ENCODE data around the gene DHCR7. TPM values are rescaled to one million over a fixed set of nuclear protein-coding genes. Genes with fewer than 3 reads are reported as not detected.

DHCR7 gene
- total and polyA plus RNA-seq, 2 experiments from 2014 or later: 84.0 to 166 TPM

DNA sequence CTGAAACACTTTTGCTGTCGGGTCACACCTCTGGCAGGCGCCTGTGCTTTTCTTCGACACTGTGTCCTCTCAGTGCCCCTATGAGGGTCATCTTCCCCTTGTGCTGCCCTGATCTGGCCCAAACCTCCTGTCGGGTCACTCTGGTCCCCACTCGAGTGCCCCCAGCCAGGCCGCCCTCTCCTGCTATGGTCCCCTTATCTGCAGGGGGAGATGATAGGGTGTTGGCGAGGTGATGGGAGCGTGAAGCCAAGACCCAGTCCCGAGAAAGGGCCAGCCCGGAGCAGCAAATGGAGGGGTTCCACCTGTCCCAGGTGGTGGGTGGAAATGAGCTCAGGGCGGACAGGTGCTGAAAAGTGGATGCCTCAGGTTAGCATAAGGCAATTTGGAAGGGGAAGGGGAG is 14.5 kb upstream of the DHCR7 start (continued):
- TF ChIP-seq, protein P1, sequence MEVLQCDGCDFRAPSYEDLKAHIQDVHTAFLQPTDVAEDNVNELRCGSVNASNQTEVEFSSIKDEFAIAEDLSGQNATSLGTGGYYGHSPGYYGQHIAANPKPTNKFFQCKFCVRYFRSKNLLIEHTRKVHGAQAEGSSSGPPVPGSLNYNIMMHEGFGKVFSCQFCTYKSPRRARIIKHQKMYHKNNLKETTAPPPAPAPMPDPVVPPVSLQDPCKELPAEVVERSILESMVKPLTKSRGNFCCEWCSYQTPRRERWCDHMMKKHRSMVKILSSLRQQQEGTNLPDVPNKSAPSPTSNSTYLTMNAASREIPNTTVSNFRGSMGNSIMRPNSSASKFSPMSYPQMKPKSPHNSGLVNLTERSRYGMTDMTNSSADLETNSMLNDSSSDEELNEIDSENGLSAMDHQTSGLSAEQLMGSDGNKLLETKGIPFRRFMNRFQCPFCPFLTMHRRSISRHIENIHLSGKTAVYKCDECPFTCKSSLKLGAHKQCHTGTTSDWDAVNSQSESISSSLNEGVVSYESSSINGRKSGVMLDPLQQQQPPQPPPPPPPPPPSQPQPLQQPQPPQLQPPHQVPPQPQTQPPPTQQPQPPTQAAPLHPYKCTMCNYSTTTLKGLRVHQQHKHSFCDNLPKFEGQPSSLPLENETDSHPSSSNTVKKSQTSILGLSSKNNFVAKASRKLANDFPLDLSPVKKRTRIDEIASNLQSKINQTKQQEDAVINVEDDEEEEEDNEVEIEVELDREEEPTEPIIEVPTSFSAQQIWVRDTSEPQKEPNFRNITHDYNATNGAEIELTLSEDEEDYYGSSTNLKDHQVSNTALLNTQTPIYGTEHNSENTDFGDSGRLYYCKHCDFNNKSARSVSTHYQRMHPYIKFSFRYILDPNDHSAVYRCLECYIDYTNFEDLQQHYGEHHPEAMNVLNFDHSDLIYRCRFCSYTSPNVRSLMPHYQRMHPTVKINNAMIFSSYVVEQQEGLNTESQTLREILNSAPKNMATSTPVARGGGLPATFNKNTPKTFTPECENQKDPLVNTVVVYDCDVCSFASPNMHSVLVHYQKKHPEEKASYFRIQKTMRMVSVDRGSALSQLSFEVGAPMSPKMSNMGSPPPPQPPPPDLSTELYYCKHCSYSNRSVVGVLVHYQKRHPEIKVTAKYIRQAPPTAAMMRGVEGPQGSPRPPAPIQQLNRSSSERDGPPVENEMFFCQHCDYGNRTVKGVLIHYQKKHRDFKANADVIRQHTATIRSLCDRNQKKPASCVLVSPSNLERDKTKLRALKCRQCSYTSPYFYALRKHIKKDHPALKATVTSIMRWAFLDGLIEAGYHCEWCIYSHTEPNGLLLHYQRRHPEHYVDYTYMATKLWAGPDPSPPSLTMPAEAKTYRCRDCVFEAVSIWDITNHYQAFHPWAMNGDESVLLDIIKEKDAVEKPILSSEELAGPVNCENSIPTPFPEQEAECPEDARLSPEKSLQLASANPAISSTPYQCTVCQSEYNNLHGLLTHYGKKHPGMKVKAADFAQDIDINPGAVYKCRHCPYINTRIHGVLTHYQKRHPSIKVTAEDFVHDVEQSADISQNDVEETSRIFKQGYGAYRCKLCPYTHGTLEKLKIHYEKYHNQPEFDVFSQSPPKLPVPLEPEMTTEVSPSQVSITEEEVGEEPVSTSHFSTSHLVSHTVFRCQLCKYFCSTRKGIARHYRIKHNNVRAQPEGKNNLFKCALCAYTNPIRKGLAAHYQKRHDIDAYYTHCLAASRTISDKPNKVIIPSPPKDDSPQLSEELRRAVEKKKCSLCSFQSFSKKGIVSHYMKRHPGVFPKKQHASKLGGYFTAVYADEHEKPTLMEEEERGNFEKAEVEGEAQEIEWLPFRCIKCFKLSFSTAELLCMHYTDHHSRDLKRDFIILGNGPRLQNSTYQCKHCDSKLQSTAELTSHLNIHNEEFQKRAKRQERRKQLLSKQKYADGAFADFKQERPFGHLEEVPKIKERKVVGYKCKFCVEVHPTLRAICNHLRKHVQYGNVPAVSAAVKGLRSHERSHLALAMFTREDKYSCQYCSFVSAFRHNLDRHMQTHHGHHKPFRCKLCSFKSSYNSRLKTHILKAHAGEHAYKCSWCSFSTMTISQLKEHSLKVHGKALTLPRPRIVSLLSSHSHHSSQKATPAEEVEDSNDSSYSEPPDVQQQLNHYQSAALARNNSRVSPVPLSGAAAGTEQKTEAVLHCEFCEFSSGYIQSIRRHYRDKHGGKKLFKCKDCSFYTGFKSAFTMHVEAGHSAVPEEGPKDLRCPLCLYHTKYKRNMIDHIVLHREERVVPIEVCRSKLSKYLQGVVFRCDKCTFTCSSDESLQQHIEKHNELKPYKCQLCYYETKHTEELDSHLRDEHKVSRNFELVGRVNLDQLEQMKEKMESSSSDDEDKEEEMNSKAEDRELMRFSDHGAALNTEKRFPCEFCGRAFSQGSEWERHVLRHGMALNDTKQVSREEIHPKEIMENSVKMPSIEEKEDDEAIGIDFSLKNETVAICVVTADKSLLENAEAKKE (CRISPR knock-in tag; IDR thresholded peaks at IDR 0.05): no peak
- TF ChIP-seq STAT1 (IDR thresholded peaks at IDR 0.05; ENCODE audit: unreplicated experiment) (no peak), CREB1 (CRISPR knock-in tag; IDR thresholded peaks at IDR 0.05; ENCODE audit: low read depth) (no peak), POLR2AphosphoS5 (IDR thresholded peaks at IDR 0.05; ENCODE audit: low read depth) (no peak)
- TF ChIP-seq, protein P2, sequence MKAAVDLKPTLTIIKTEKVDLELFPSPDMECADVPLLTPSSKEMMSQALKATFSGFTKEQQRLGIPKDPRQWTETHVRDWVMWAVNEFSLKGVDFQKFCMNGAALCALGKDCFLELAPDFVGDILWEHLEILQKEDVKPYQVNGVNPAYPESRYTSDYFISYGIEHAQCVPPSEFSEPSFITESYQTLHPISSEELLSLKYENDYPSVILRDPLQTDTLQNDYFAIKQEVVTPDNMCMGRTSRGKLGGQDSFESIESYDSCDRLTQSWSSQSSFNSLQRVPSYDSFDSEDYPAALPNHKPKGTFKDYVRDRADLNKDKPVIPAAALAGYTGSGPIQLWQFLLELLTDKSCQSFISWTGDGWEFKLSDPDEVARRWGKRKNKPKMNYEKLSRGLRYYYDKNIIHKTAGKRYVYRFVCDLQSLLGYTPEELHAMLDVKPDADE (IDR thresholded peaks at IDR 0.05): no peak

DNA sequence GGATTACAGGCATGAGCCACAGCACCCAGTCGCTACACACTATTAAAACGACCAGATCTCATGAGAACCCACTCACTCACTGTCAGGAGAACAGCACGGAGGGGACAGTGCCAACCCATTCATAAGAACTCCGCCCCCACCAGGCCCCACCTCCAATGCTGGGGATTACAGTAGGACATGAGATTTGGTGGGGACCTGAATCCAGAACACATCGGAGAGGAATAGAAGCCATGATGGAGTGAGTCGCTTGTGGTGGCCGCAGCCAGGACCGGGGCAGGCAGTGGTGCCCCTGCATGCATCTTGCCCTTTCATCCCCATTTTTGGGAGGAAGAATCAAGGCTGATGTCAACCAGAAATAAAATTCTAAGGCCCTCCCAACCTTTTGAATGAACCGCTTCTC is 13.5 kb upstream of the DHCR7 start:
- H3K36me3 Mint-ChIP-seq (ENCODE audit: low read depth): peaks cover 43% of the 10 kb centered on the region

More for the DNA sequence above, 13.5 kb upstream of the DHCR7 start:
- H2AFZ ChIP-seq: no peak overlapping the region
- no peaks in the 10 kb centered on the region for H3F3A ChIP-seq (replicated peaks; ENCODE audit: low read depth)
- TF ChIP-seq, protein P3, sequence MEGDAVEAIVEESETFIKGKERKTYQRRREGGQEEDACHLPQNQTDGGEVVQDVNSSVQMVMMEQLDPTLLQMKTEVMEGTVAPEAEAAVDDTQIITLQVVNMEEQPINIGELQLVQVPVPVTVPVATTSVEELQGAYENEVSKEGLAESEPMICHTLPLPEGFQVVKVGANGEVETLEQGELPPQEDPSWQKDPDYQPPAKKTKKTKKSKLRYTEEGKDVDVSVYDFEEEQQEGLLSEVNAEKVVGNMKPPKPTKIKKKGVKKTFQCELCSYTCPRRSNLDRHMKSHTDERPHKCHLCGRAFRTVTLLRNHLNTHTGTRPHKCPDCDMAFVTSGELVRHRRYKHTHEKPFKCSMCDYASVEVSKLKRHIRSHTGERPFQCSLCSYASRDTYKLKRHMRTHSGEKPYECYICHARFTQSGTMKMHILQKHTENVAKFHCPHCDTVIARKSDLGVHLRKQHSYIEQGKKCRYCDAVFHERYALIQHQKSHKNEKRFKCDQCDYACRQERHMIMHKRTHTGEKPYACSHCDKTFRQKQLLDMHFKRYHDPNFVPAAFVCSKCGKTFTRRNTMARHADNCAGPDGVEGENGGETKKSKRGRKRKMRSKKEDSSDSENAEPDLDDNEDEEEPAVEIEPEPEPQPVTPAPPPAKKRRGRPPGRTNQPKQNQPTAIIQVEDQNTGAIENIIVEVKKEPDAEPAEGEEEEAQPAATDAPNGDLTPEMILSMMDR (conservative IDR thresholded peaks at IDR 0.05; ENCODE audit: low read depth in 2 of 2): no peak
- ATAC-seq (no peak), DNase-seq (ENCODE audit: low spot score) (no peak)
- 0 out of 2 replicates have a peak, but pooled peaks cover 4% of the 10 kb centered on the region for H3K36me3 ChIP-seq (ENCODE audit: insufficient read depth)
- Mint-ChIP-seq H3K4me1 (peaks cover 15% of the 10 kb centered on the region), H3K9me3 (no peaks in the 10 kb centered on the region), H3K27ac (no peak overlapping the region), H3K27me3 (ENCODE audit: insufficient read depth, low read depth, poor library complexity) (peaks cover 4% of the 10 kb centered on the region), H3K4me3 (no peak overlapping the region)
- no peaks in the 10 kb centered on the region for H3K9me2 ChIP-seq (ENCODE audit: insufficient read depth)
- no peak overlapping the region for H3K27ac ChIP-seq (ENCODE audit: low read depth)
- no peak overlapping the region for H3K4me3 ChIP-seq
- no peaks in the 10 kb centered on the region for H3K4me1 ChIP-seq (ENCODE audit: insufficient read depth)
- H3K79me2 ChIP-seq (replicated peaks; ENCODE audit: insufficient read depth): no peaks in the 10 kb centered on the region
- H4K20me1 ChIP-seq (replicated peaks; ENCODE audit: insufficient read depth): no peaks in the 10 kb centered on the region
- H3K4me2 ChIP-seq: no peak overlapping the region
- H3K27me3 ChIP-seq (ENCODE audit: insufficient read depth): no peaks in the 10 kb centered on the region

Data from GM23338 (cell line).